AG20443 (cell line): ENCODE data around the gene MCRIP2.

Source experiments
- DNase-seq: peaks from one replicate; pipeline ENCODE4 v3.0.0; 2012; ENCODE audit warnings: low spot score, mixed read lengths

MCRIP2 gene

DNA sequence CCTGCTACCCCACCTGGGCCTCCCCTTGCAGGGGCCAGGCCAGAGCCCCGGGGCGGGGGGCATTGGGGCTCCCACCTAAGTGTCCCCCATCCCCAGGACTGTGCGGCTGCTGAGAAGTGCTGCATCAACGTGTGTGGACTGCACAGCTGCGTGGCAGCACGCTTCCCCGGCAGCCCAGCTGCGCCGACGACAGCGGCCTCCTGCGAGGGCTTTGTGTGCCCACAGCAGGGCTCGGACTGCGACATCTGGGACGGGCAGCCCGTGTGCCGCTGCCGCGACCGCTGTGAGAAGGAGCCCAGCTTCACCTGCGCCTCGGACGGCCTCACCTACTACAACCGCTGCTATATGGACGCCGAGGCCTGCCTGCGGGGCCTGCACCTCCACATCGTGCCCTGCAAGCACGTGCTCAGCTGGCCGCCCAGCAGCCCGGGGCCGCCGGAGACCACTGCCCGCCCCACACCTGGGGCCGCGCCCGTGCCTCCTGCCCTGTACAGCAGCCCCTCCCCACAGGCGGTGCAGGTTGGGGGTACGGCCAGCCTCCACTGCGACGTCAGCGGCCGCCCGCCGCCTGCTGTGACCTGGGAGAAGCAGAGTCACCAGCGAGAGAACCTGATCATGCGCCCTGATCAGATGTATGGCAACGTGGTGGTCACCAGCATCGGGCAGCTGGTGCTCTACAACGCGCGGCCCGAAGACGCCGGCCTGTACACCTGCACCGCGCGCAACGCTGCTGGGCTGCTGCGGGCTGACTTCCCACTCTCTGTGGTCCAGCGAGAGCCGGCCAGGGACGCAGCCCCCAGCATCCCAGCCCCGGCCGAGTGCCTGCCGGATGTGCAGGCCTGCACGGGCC is 8.9 kb upstream of the MCRIP2 start:
- DNase-seq, result no peak

GRCh38 chr16:633336-634050 is 8.1 kb upstream of the MCRIP2 start:
- no peak for DNase-seq

- DNase-seq, result no peak
These were observed 7.5 kb upstream of the MCRIP2 start for GRCh38 chr16:634051-634670.

DNA sequence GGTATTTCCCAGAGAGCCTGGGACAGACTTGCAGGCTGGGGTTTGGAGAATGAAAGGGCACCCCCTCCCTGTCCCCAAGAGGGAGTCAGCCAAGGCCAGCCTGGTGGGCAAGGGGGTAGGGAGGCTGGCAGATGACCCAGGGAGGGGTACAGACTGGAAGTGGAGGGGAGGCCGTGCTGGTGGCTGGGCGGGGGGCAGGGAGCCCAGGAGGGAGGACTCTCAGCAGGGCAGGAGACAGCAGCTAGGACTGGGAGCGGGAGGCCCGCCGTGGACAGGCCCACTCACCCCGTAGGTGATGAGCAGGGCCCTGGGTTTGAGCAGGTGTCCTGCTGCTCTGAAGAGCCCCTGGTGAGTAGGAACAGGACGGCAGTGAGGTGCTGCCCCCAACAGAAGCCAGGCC is 6.6 kb upstream of the MCRIP2 start:
- no peak for DNase-seq

- no peak for DNase-seq
These were observed 5.9 kb upstream of the MCRIP2 start for GRCh38 chr16:635573-636205.

DNA sequence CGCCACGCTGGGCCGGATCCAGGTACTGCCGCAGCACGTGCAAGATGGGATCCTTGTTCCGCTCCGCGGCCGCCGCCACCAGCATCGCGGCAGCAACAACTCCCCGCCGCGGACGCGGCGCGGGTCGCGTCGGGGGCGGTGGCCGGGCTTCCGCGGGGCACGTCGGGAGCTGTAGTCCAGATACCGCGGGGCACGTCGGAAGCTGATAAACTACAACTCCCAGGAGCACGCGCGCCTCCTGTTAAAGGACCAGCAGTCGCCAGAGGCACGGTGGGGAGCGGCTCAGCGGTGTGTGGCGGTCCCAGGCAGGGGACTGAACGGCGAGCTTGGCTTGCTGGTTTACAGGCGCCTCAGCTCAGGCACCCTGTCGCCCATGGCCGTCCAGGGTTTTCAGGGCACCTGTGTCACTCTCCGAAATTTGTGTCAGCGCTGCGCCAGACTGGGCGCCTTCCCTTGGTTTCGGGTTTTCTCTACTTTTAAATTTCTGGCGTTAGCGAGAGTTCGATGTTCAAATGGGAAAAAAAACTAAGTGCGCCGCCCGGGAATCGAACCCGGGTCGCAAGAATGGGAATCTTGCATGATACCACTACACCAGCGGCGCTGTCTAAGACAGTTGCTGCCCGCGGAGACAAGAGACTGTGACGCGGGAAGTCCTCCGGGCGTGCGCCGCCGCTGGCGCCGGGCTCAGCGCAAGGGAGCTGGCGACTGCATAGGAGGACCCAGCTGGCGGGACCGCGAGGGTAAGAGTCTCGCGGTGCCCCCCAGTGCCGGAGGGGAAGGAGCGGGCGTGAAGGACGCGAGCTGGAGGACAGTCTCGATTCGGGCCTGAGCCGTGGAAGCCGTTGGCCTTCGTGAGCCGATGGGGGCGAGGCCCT is 5.2 kb upstream of the MCRIP2 start, which contains the start of gene METTL26:
Gene METTL26, minus strand, starts transcription at position 100 of the 875 bp plus-strand sequence. Its CDS starts 15 bp downstream, at position 85.
- peak; percentile 94 for DNase-seq

DNA sequence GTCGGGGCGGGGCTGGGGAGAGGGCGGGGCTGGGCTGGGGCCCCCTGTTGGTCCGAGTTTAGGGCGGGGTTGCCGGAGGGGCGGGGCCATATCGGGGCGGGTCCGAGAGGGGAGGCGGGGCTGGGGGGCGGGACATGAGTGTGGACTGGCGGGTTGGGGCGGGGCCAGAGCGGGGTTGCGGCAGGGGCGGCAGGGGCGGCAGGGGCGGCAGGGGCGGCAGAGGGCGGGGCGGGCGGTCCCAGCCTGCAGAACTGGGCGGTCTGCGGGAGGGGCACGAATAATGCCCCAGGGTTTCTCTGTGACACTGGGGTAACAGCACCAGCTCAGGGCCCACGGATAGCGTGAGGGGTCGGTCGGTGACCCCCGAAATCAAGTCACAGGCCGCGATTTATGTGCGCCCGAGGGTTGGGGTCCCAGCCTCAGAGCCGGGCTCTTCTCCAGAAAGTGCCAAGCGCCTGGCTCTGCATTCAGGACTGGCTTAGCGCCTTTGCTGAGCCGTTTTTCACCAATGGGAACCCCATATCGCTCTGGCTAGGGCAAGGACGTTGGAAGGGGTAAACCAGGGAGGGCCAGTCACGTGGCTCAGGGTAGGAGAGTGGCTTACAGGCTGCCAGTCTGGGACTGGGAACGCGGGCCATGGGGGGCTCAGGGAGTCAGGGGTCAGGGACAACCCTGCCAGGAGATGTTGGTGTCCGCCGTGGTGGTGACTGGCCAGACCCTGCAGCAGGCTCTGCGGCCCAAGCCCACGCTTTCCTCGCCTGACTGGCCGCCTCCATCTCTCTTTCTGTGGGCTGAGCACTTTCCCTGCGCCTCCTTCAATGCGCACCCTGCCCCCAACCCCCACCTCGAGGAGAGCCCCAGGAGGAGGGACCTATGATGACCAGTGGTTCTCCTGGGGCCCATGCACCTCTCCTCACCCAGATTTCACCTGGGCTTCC is 4.3 kb upstream of the MCRIP2 start:
- DNase-seq, result peak; percentile 99

- DNase-seq, result no peak
These were observed 3.5 kb upstream of the MCRIP2 start for GRCh38 chr16:638034-638543.

GRCh38 chr16:638836-639235 is 2.8 kb upstream of the MCRIP2 start:
- DNase-seq, result no peak

- no peak for DNase-seq
These were observed 1.0 kb upstream of the MCRIP2 start for GRCh38 chr16:640614-641013.

DNA sequence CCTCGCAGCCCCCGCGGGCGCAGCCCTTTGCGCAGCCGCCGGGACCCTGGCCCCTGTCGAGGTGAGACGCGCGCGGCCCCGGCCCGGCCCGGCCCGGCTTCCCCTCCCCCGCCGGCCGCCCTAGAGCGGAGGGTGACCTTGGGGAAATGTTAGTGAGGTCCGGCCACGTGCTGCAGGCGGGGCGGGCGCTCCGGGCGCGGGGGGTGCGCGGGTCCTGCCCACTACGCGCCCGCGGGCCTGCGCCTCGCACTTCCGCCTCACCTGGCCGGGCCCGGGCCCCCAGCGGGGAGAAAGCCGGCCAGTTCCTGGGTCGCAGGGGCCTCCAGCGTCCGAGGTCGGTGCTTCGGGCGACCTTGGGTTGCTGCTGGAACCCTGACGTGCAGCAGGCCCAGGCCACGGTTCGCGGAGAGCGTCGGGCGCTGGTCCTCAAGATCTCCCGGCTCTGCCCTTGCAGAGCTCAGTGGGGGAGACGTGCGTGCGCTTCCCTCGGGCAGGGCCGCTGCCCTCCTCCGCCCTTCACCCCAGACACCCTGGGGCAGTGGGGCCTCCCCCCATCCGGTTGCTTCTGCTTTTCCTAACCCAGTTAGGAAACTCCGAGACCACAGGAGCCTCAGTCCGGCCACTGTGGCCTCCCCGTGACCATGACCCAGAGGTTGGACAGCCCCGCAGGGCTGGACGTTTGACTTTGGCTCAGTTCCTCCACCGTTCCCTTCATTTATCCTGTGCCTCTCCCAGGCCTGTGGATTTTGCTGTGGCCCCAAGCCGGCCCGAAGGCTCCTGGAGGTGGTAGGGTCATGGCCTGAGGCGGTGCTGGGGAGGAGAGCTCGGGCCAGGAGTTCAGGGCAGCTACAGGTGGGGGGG is 791 bp downstream of the MCRIP2 start:
- peak; percentile 45 for DNase-seq

DNA sequence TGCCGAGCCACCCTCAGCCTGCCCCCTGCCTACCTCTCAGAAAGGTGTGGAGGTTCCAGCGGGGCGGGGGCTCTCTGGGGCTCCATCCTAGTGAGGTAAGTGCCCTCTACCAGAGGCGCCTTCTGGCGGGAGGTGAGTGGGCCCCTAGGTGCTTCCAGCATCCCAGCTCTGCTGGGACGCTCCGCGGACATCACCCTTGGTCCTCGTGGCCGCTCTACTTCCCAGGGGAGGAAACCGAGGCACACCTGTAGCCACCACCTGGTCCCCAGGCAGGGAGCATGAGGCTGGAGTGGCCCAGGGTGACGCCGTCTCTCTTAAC is 1.4 kb downstream of the MCRIP2 start:
- DNase-seq, result no peak

DNA sequence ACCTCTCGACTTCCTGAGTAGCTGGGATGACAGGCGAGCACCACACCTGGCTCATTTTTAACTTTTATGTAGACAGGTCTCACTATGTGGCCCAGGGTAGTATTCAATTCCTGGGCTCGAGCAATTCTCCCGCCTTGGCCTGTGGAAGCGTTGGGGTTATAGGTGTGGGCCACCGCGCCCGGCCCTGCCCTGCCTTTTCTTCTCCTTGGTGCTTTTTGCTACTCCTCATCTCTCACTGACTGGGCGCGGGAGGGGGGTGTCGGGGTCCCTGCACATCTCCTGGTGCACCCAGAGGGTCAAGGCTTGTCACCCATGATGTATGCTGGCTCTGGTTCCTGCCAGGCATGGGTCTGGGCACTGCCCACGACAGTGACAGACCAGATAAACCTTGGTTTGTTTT is 2.9 kb downstream of the MCRIP2 start:
- no peak for DNase-seq

- no peak for DNase-seq
These were observed 4.4 kb downstream of the MCRIP2 start for GRCh38 chr16:645852-646678.

GRCh38 chr16:646679-647172 is 5.1 kb downstream of the MCRIP2 start:
- no peak for DNase-seq

DNA sequence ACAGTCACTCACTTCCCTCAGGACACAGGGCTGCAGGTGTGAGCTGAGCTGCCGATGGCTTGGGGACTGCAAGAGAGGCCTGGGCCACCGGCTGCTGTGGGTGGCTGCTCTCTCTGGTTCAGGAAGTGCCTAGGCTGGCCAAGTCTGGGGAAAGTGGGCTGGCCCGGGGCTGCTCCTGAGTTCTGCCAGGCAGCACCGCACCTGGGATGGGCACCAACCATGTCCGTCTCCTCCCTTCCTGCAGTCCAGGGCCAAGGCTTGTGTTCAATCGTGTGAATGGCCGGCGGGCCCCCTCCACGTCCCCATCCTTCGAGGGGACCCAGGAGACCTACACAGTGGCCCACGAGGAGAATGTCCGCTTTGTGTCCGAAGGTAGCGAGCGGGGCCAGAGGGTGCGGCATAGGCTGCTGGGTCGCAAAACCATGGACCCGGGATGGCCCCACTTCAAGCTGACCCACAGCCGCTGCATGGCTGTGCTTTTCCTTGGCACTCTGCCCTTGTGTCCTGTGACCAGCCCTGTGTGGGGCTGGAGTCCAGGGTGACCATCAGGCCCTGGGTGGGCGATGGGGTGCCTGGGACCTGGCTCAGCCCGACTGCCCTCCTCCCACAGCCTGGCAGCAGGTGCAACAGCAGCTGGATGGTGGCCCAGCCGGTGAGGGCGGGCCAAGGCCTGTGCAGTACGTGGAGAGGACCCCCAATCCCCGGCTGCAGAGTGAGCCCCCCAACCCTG is 5.7 kb downstream of the MCRIP2 start:
- no peak for DNase-seq

- peak; percentile 34 for DNase-seq
These were observed 6.6 kb downstream of the MCRIP2 start for GRCh38 chr16:648071-648780.
